K562 (cell line): Measurements from ENCODE around the gene PYHIN1. TPM values are rescaled to one million over a fixed set of nuclear protein-coding genes. Genes with fewer than 3 reads are reported as not detected.

ENCODE experiments used
- ATF6 ChIP-seq: sonication (generic); formaldehyde crosslinking; IDR thresholded peaks from 2 replicates; pipeline ENCODE4 v1.4.0; 2020; ENCODE audit warnings: mild to moderate bottlenecking, missing genetic modification reagents
- ATF7 ChIP-seq: fragments of 450-650 bp; IDR thresholded peaks from 2 replicates; pipeline ENCODE4 v1.7.1; 2014; ENCODE audit warnings: mild to moderate bottlenecking, moderate library complexity
- ESRRA ChIP-seq: fragments of 450-650 bp; IDR thresholded peaks from 2 replicates; pipeline ENCODE4 v1.6.1; 2014; ENCODE audit warnings: low read depth, mild to moderate bottlenecking, moderate library complexity, borderline replicate concordance
- GABPB1 ChIP-seq: sonication (generic); formaldehyde crosslinking; IDR thresholded peaks from 2 replicates; pipeline ENCODE4 v1.8.0; 2022; ENCODE audit warnings: mild to moderate bottlenecking, missing genetic modification reagents
- HES1 ChIP-seq: fragments of 450-650 bp; IDR thresholded peaks from 2 replicates; pipeline ENCODE4 v1.6.1; 2016; ENCODE audit warnings: low read depth, mild to moderate bottlenecking, moderate library complexity
- HSF4 ChIP-seq: fragments of 250-450 bp; sonication (Bioruptor Pico); IDR thresholded peaks from 2 replicates; pipeline ENCODE4 v2.1.2; 2022; ENCODE audit warnings: mild to moderate bottlenecking, moderate library complexity, borderline replicate concordance
- MAFF ChIP-seq: IDR thresholded peaks from 2 replicates; pipeline ENCODE4 v1.6.1; 2012; ENCODE audit warnings: low read length, improper control_type of control experiment
- NFE2 ChIP-seq: IDR thresholded peaks from 2 replicates; pipeline ENCODE4 v1.6.1; 2014; ENCODE audit warnings: antibody characterized with exemption, low read depth
- PATZ1 ChIP-seq: fragments of 250-450 bp; sonication (Bioruptor Pico); IDR thresholded peaks from 2 replicates; pipeline ENCODE4 v1.5.0; 2020; ENCODE audit warnings: mild to moderate bottlenecking, borderline replicate concordance
- PHB ChIP-seq: fragments of 250-450 bp; sonication (Bioruptor Pico); IDR thresholded peaks from 2 replicates; pipeline ENCODE4 v1.5.0; 2021
- PREB ChIP-seq: sonication (generic); formaldehyde crosslinking; IDR thresholded peaks from 2 replicates; pipeline ENCODE4 v1.8.1; 2023; ENCODE audit warnings: mild to moderate bottlenecking, missing genetic modification reagents
- RFX1 ChIP-seq: fragments of 450-650 bp; IDR thresholded peaks from 2 replicates; pipeline ENCODE4 v1.6.1; 2016; ENCODE audit warnings: mild to moderate bottlenecking, moderate library complexity
- SAFB2 ChIP-seq: fragments of 200-400 bp; formaldehyde crosslinking; IDR thresholded peaks from 2 replicates; pipeline ENCODE4 v1.6.1; 2018; ENCODE audit warnings: borderline replicate concordance, low read length, low read depth, moderate library complexity; ENCODE audit not compliant: severe bottlenecking
- SMARCB1 ChIP-seq: IDR thresholded peaks from 2 replicates; pipeline ENCODE4 v1.6.1; 2011; ENCODE audit warnings: improper control_type of control experiment, low read depth; ENCODE audit not compliant: insufficient read length
- USF1 ChIP-seq: sonication (generic); formaldehyde crosslinking; IDR thresholded peaks from 2 replicates; pipeline ENCODE4 v1.9.0; 2022; ENCODE audit warnings: mild to moderate bottlenecking, missing genetic modification reagents
- ZBTB33 ChIP-seq: sonication (generic); formaldehyde crosslinking; IDR thresholded peaks from 2 replicates; pipeline ENCODE4 v1.8.1; 2023; ENCODE audit warnings: mild to moderate bottlenecking, missing genetic modification reagents
- ZNF146 ChIP-seq: IDR thresholded peaks from one replicate; pipeline ENCODE4 v1.6.1; 2018; ENCODE audit warnings: missing compliant biosample characterization; ENCODE audit not compliant: unreplicated experiment
- ZNF511 ChIP-seq: sonication (generic); formaldehyde crosslinking; IDR thresholded peaks from 2 replicates; pipeline ENCODE4 v1.8.0; 2022; ENCODE audit warnings: mild to moderate bottlenecking, missing genetic modification reagents
- polyA plus RNA-seq, 8 experiments: library from polyadenylated mRNA; depleted of rRNA in 4 of 8; stranded (reverse) in 5 of 8; unstranded in 3 of 8; fragments of >200 nt; fragmentation: Nextera tagmentation in 2 of 8; fragmentation: Illumina TruSeq in 1 of 8; extraction: Ambion mirVana in 2 of 8; extraction: Trizol in 1 of 8; gene quantifications; 2 replicates each; pipeline versions ENCODE4 v1.2.1 to v1.2.3, GENCODE V29; 2011 to 2014; ENCODE audit warnings: inconsistent platforms in 1 of 8, missing spikeins in 1 of 8
- total RNA-seq, 7 experiments: library from RNA; depleted of rRNA in 6 of 7; stranded (reverse); fragments of >200 nt in 6 of 7; fragmentation: Illumina TruSeq in 2 of 7; extraction: Trizol in 2 of 7; gene quantifications; 2 replicates each; pipeline versions ENCODE4 v1.2.1 to v1.2.3, GENCODE V29; 2011 to 2021; ENCODE audit warnings: low replicate concordance in 1 of 7

PYHIN1 gene
- total and polyA plus RNA-seq, 9 of the 15 experiments (the other 6 are each of a cell fraction or from before 2014, with no cell fraction given) = not detected

- TF ChIP-seq ZBTB33 (CRISPR knock-in tag) (no peak), SMARCB1 (no peak), ESRRA (peak; percentile 76; the same call in 1 of the 2 replicates), ZNF146 (CRISPR knock-in tag) (no peak), HES1 (peak; percentile 88), PHB (CRISPR knock-in tag) (no peak), ATF6 (CRISPR knock-in tag) (no peak), USF1 (no peak), MAFF (no peak), SAFB2 (no peak), PREB (CRISPR knock-in tag) (no peak), PATZ1 (CRISPR knock-in tag) (no peak), ZNF511 (CRISPR knock-in tag) (no peak), NFE2 (peak; percentile 34; the same call in 1 of the 2 replicates), GABPB1 (no peak), ATF7 (peak; percentile 72), RFX1 (no peak), HSF4 (CRISPR knock-in tag) (no peak)
Measured at GRCh38 chr1:159009704-159010361, 78.5 kb downstream of the PYHIN1 start, which contains the start of gene IFI16 (continued).
